Keratinocyte (primary cell): Measurements from ENCODE around the gene MAPRE3.

ENCODE experiments used
- CTCF ChIP-seq, 3 experiments: IDR thresholded peaks in 1 of 3; conservative IDR thresholded peaks in 1 of 3; optimal IDR thresholded peaks in 1 of 3; 2 replicates in 2 of 3; 3 replicates in 1 of 3; pipeline versions ENCODE3 to v1.5.1; 2011; ENCODE audit warnings: low read length in 3 of 3, mild to moderate bottlenecking in 3 of 3, moderate library complexity in 2 of 3, control low read depth in 1 of 3, inconsistent platforms in 1 of 3; ENCODE audit not compliant: insufficient read depth in 2 of 3; ENCODE audit errors: extremely low read depth in 1 of 3
- EZH2 ChIP-seq: IDR thresholded peaks from one replicate; pipeline ENCODE4 v1.6.1; 2012; ENCODE audit warnings: inconsistent platforms, mild to moderate bottlenecking, low read length, moderate library complexity

- TF ChIP-seq CTCF (optimal IDR thresholded peaks at IDR 0.05 in 1 of 3, IDR thresholded peaks at IDR 0.05 in 1 of 3, conservative IDR thresholded peaks at IDR 0.05 in 1 of 3; ENCODE audit: extremely low read depth in 1 of 3, insufficient read depth in 2 of 3, low read length in 3 of 3) (no peak), EZH2 (no peak)
Observed at GRCh38 chr2:27009083-27009482, 38.6 kb downstream of the MAPRE3 start.
